Activated CD4-positive, alpha-beta T cell treated with anti-CD3 and anti-CD28 coated beads, Interleukin-2, amount 10 ng/mL, durations not matched to agents 24 days and 14 days (primary cell): Measurements from ENCODE around the gene BSDC1. TPM values are rescaled to one million over a fixed set of nuclear protein-coding genes. Genes with fewer than 3 reads are reported as not detected.

Source experiments
- DNase-seq: peaks from one replicate; pipeline ENCODE4 v3.0.0; 2022
- H3K27ac Mint-ChIP-seq: one replicate; pipeline ENCODE4 v1.8.0; 2022; ENCODE audit warnings: mild to moderate bottlenecking, mixed read lengths
- H3K27me3 Mint-ChIP-seq: one replicate; pipeline ENCODE4 v1.8.0; 2022; ENCODE audit warnings: mixed read lengths
- H3K36me3 Mint-ChIP-seq: one replicate; pipeline ENCODE4 v1.8.0; 2022; ENCODE audit warnings: low read depth, mild to moderate bottlenecking, mixed read lengths
- H3K4me1 Mint-ChIP-seq: one replicate; pipeline ENCODE4 v1.8.0; 2021; ENCODE audit warnings: mixed read lengths
- H3K4me3 Mint-ChIP-seq: one replicate; pipeline ENCODE4 v1.8.0; 2022; ENCODE audit warnings: mild to moderate bottlenecking, moderate library complexity, mixed read lengths
- H3K9me3 Mint-ChIP-seq: one replicate; pipeline ENCODE4 v1.8.0; 2021; ENCODE audit warnings: mixed read lengths
- intact Hi-C: fragments of 100-400 bp; cut with micrococcal nuclease; formaldehyde crosslinking; loops from one replicate; pipeline ENCODE4 v1.15.1; 2023
- total RNA-seq: library from RNA; stranded (reverse); gene quantifications from 2 replicates; pipeline ENCODE4 v1.2.3, GENCODE V29; 2022

The BSDC1 gene
- total RNA-seq, 1 donor from 2014 or later = 49.5 TPM

- Mint-ChIP-seq H3K4me1 (peaks cover 24% of the 10 kb centered on the region), H3K27ac (no peak overlapping the region), H3K27me3 (peaks cover 7% of the 10 kb centered on the region), H3K9me3 (no peaks in the 10 kb centered on the region), H3K36me3 (no peaks in the 10 kb centered on the region), H3K4me3 (no peak overlapping the region)
- DNase-seq = no peak
- intact Hi-C loops = no loop called here
These were observed 48.9 kb downstream of the BSDC1 start for GRCh38 chr1:32345289-32345827.

- Mint-ChIP-seq H3K4me3 (peak overlapping the region; percentile 46), H3K27ac (no peak overlapping the region), H3K9me3 (no peaks in the 10 kb centered on the region), H3K4me1 (peaks cover 20% of the 10 kb centered on the region), H3K36me3 (no peaks in the 10 kb centered on the region), H3K27me3 (peaks cover 7% of the 10 kb centered on the region)
- intact Hi-C loops = no loop called here
- no peak for DNase-seq
These were observed 51.5 kb downstream of the BSDC1 start for GRCh38 chr1:32342704-32343103.

DNA sequence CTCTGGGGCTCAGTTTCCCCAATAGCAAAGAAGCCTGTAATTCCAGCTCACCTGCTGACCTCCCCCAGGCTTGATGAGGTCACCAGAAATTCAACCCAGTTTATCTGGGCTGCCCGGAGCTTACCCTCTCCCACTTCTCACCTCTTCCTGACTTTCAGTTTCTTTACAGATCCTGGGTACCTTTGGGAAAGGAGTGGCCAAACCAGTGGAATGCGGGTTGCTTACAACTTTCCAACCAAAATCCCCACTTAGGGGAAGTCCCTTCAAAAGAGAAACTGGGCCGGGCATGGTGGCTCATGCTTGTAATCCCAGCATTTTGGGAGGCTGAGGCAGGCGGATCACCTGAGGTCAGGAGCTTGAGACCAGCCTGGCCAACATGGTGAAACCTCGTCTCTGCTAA, 52.3 kb downstream of the BSDC1 start:
- no peak for DNase-seq
- no peaks in the 10 kb centered on the region for H3K9me3 Mint-ChIP-seq
- H3K27ac Mint-ChIP-seq = no peak overlapping the region
- peaks cover 27% of the 10 kb centered on the region for H3K4me1 Mint-ChIP-seq
- intact Hi-C loops = no loop called here
- H3K36me3 Mint-ChIP-seq = no peaks in the 10 kb centered on the region
- peaks cover 7% of the 10 kb centered on the region for H3K27me3 Mint-ChIP-seq
- H3K4me3 Mint-ChIP-seq = no peak overlapping the region

DNA sequence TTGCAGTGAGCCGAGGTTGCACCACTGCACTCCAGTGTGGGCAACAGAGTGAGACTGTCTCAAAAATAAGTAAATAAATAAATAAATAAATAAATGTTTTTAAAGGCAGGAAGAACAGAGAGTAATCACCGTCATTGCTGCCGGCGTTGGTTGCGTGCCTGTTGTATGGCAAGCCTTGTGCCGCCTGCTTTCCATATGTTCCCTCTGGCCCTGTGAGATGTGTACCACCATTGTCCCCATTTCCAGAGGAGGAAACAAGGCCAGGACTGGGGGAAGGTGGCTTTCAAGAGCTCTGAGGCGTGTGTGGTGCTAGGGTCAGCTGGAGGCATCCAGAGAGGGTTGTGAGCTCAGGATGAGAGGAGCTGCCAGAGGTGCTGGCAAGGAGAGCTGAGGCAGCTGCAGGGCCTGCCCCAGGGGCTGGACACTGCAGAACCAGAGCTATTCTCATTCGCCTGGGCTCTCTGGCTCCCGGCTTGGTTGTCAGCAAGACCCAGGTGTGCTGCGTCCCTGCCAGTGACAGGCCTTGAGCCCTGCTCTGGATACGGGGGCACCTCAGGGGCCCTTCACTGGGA, 53.0 kb downstream of the BSDC1 start:
- H3K4me1 Mint-ChIP-seq = peaks cover 30% of the 10 kb centered on the region
- H3K36me3 Mint-ChIP-seq = no peaks in the 10 kb centered on the region
- peaks cover 7% of the 10 kb centered on the region for H3K27me3 Mint-ChIP-seq
- no peak for DNase-seq
- no peak overlapping the region for H3K27ac Mint-ChIP-seq
- H3K9me3 Mint-ChIP-seq = no peaks in the 10 kb centered on the region
- no peak overlapping the region for H3K4me3 Mint-ChIP-seq
- intact Hi-C loops = no loop called here

DNA sequence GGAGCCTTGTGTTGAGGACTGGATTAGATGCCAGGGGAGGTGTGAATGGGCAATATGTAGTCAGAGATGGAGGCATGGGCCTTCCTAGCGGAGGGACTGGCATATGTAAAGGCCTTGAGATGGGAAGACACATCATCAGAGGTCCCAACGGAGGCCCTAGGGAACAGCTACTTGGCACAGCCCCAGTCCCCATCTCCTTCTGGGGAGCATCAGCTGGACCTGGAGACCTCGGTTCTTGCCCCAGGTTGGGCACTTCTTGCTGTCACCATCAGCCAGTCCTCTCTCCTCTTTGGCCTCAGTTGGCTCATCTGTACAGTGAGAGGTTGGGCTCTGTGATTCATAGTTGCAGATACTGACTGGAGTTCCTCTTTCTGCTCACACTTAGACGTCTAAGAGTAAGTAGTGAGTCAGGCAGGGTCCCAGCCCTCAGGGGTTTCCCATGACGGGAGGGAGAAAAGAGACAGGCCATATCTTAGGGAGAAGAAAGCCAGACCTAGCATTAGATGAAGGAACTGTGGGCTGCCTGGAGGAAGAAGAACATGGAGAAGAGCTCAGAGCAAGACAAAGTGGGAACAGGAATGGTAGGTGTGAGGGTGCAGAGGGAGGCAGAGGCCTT, 54.8 kb downstream of the BSDC1 start:
- H3K36me3 Mint-ChIP-seq = peaks cover 5% of the 10 kb centered on the region
- H3K27ac Mint-ChIP-seq = no peak overlapping the region
- intact Hi-C loops = loop anchor here (5.0 kb wide), 4 partner anchors 53 to 267 kb away; partner anchors contain the start of genes BSDC1, EIF3I, TMEM234 and TMEM39B
- peaks cover 33% of the 10 kb centered on the region for H3K4me1 Mint-ChIP-seq
- no peak overlapping the region for H3K4me3 Mint-ChIP-seq
- H3K27me3 Mint-ChIP-seq = no peaks in the 10 kb centered on the region
- H3K9me3 Mint-ChIP-seq = no peaks in the 10 kb centered on the region
- DNase-seq = peak; percentile 57

DNA sequence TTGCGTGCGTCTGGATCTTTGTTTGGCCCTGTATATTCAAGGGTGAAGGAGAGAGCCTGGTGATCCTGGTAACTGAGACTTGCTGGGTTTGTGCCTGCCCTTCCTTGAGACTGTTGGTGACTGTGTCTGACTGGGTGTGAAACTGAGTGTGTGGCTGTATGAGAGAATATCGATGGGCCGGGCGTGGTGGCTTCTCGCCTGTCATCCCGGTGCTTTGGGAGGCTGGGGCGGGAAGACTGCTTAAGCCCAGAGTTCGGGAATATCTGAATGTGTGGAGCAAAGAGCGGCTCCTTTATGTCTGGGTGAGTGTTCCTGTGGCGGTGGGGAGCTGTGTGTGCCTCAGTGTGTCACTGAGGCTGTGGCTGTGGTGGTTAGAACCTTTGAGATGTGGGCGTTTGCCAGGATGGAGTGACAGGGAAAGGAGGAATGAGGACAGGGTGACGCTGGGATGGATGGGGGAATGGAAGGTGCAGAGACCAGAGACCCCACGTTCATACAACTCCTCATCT, 55.5 kb downstream of the BSDC1 start:
- intact Hi-C loops = loop anchor here (5.0 kb wide), 4 partner anchors 54 to 266 kb away; partner anchors contain the start of genes BSDC1, EIF3I, TMEM234 and TMEM39B
- no peaks in the 10 kb centered on the region for H3K27me3 Mint-ChIP-seq
- H3K36me3 Mint-ChIP-seq = peaks cover 10% of the 10 kb centered on the region
- DNase-seq = no peak
- no peak overlapping the region for H3K4me3 Mint-ChIP-seq
- peaks cover 39% of the 10 kb centered on the region for H3K4me1 Mint-ChIP-seq
- no peak overlapping the region for H3K27ac Mint-ChIP-seq
- no peaks in the 10 kb centered on the region for H3K9me3 Mint-ChIP-seq

- H3K36me3 Mint-ChIP-seq = peaks cover 14% of the 10 kb centered on the region
- peak; percentile 75 for DNase-seq
- peak overlapping the region; percentile 3 for H3K4me3 Mint-ChIP-seq
- no peak overlapping the region for H3K27ac Mint-ChIP-seq
- no peaks in the 10 kb centered on the region for H3K27me3 Mint-ChIP-seq
- H3K4me1 Mint-ChIP-seq = peaks cover 42% of the 10 kb centered on the region
- H3K9me3 Mint-ChIP-seq = no peaks in the 10 kb centered on the region
- intact Hi-C loops = loop anchor here (2.0 to 5.0 kb wide), 6 partner anchors 47 to 266 kb away; partner anchors contain the start of genes BSDC1, EIF3I, TMEM234 and TMEM39B
These were observed 56.2 kb downstream of the BSDC1 start for GRCh38 chr1:32337855-32338636.

- H3K4me3 Mint-ChIP-seq = peak overlapping the region; percentile 63
- DNase-seq = peak; percentile 91
- H3K9me3 Mint-ChIP-seq = no peaks in the 10 kb centered on the region
- peaks cover 20% of the 10 kb centered on the region for H3K36me3 Mint-ChIP-seq
- intact Hi-C loops = loop anchor here (1.0 to 5.0 kb wide), 7 partner anchors 14 to 265 kb away; partner anchors contain the start of genes BSDC1, EIF3I, TMEM234 and TMEM39B
- H3K27me3 Mint-ChIP-seq = no peaks in the 10 kb centered on the region
- peaks cover 37% of the 10 kb centered on the region for H3K4me1 Mint-ChIP-seq
- H3K27ac Mint-ChIP-seq = peak overlapping the region; percentile 59
These were observed 57.1 kb downstream of the BSDC1 start for GRCh38 chr1:32336963-32337675.

DNA sequence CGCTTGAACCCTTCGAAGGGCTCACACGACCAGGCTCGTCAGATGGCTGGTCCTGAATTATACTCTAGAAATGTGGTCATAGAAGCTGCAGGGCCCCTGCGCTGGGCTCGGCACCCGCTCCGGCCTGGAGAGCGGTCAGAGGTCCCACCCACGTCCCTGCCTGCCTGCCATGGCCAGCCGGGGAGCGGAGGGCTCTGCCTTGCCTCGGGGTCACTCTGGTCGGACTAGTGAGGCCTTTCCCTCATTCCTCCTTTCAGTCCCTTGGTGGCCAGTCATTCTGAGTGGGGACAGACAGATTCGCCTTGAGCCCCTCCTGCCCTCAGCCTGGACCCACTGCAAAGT, 57.7 kb downstream of the BSDC1 start:
- intact Hi-C loops = loop anchor here (1.0 to 5.0 kb wide), 7 partner anchors 15 to 264 kb away; partner anchors contain the start of genes BSDC1, EIF3I, TMEM234 and TMEM39B
- H3K4me1 Mint-ChIP-seq = peaks cover 39% of the 10 kb centered on the region
- peak overlapping the region; percentile 63 for H3K4me3 Mint-ChIP-seq
- H3K27me3 Mint-ChIP-seq = no peaks in the 10 kb centered on the region
- H3K36me3 Mint-ChIP-seq = peaks cover 26% of the 10 kb centered on the region
- H3K27ac Mint-ChIP-seq = peak overlapping the region; percentile 28
- DNase-seq = no peak
- no peaks in the 10 kb centered on the region for H3K9me3 Mint-ChIP-seq

DNA sequence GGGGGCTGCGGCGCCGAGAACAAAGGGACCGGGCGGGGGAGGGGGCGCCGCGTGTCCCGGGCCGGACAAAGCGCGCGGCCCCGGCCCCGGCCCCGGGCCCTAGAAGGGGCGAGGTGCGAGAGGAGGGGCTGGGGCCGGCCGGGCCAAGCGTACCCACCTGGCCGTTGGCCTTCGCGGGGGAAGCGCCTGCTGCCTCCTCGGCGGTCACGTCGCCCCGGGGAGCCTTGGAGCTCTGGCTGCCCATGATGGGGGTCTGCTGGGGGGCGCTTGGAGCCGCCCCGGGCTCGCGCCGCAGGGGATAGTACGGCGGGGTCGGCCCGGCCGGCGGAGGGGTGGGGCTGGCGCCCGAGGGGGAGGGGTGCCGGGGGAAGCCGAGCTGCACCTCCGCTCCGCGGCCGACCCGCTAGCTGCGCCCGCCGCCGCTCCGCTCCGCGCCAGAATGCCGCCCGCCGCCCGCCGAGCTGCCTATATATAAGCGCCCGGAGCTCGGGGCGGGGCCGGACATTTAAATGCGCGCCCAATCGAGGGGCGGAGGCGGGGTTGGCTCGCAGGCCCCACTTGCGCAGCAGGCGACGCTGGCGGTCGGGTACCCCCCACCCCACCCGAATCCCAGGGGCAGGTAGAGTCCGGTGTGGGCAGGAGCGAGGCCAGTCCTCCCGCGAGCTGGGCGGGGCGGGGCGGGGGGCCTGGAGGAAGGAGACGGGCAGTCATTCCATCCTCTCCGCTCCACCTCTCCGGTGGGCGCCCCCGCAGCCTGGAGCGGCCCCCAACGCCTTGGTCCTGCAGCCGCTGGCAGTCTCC, 58.3 kb downstream of the BSDC1 start, which contains the start of gene MARCKSL1:
TSS of gene MARCKSL1 (minus strand) at position 444 of the 801 bp plus-strand sequence. CDS start at position 244, 200 bp downstream.
- Mint-ChIP-seq H3K9me3 (no peaks in the 10 kb centered on the region), H3K36me3 (peaks cover 32% of the 10 kb centered on the region), H3K4me1 (peaks cover 39% of the 10 kb centered on the region), H3K4me3 (peak within 1 kb of the TSS; percentile 92), H3K27me3 (no peaks in the 10 kb centered on the region), H3K27ac (peak within 1 kb of the TSS; percentile 69)
- intact Hi-C loops = loop anchor here (1.0 to 5.0 kb wide), 7 partner anchors 15 to 264 kb away; partner anchors contain the start of genes BSDC1, EIF3I, TMEM234 and TMEM39B
- DNase-seq = peak; percentile 95

DNA sequence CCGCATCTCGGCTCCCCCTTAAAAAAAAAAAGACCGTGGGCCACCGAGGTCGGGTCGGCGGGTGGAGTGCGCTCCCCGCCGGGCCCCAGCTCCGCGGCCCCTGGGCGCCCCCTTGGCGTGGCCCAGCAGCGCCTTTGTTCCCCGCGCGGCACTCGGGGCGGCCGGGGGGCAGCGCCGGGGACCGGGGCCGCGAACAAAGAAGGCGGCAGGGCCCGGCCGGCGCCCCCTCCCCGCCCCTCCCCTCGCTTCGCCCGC, 58.8 kb downstream of the BSDC1 start:
- intact Hi-C loops = loop anchor here (5.0 kb wide), 4 partner anchors 57 to 263 kb away; partner anchors contain the start of genes BSDC1, EIF3I, TMEM234 and TMEM39B
- Mint-ChIP-seq H3K27me3 (no peaks in the 10 kb centered on the region), H3K36me3 (peaks cover 37% of the 10 kb centered on the region), H3K4me1 (peaks cover 39% of the 10 kb centered on the region), H3K4me3 (peak overlapping the region; percentile 92), H3K9me3 (no peaks in the 10 kb centered on the region), H3K27ac (no peak overlapping the region)
- DNase-seq = no peak

DNA sequence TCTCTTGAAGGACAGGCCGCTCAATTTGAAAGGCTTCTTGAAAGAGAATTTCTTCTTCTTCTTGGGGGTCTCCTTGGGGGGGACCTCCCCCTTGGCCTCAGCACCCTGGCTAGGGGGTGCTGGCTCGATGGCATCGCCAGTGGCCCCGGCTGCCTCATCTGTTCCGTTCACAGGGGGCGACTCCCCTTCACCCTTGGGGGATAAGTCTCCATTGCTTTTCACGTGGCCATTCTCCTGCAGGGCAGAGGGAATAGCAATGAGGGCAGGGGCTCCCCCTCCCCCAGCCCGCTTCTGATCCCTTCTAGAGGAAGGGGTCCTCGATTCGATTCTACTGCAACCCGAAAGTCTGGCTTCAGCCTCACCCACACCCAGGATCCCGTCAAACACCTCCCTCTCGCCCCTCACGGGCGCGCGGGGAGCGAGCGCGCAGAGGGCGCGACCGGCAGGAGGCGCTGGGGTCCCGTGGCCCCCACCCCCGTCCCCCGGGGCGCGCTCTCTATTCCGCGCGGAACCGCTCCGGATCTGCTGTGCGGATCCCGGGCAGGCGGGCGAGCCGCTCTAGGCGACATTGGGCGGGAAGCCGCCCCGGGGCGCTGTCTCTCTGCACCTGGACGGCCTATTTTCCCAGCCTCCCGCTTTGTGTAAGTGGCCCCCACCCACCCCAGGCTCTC, 59.2 kb downstream of the BSDC1 start:
- intact Hi-C loops = loop anchor here (5.0 kb wide), 4 partner anchors 57 to 263 kb away; partner anchors contain the start of genes BSDC1, EIF3I, TMEM234 and TMEM39B
- peaks cover 39% of the 10 kb centered on the region for H3K4me1 Mint-ChIP-seq
- peak; percentile 88 for DNase-seq
- peaks cover 39% of the 10 kb centered on the region for H3K36me3 Mint-ChIP-seq
- H3K9me3 Mint-ChIP-seq = no peaks in the 10 kb centered on the region
- H3K4me3 Mint-ChIP-seq = peak overlapping the region; percentile 92
- H3K27ac Mint-ChIP-seq = peak overlapping the region; percentile 69
- no peaks in the 10 kb centered on the region for H3K27me3 Mint-ChIP-seq
